Measurements from ENCODE around the gene MPEG1.

GRCh38 chr11:59204746-59205145 is 8.0 kb downstream of the MPEG1 start:
- no peak for TF ChIP-seq ZFP3 (CRISPR knock-in tag; IDR thresholded peaks at IDR 0.05)
- no peak for TF ChIP-seq CREB5 (CRISPR knock-in tag; IDR thresholded peaks at IDR 0.05; ENCODE audit: low read depth)
- TF ChIP-seq ZNF8 (CRISPR knock-in tag; IDR thresholded peaks at IDR 0.05), result no peak
- TF ChIP-seq POU6F1 (CRISPR knock-in tag; IDR thresholded peaks at IDR 0.05; ENCODE audit: borderline replicate concordance, low read depth), result no peak
- no peak for TF ChIP-seq OSR1 (CRISPR knock-in tag; IDR thresholded peaks at IDR 0.05)

Data from SK-N-SH treated with all-trans-retinoic acid at 6 μM for 48 hours (cell line).